Endothelial cell of umbilical vein (primary cell): ENCODE data around the gene TGFBR2. TPM values are rescaled to one million over a fixed set of nuclear protein-coding genes. Genes with fewer than 3 reads are reported as not detected.

Experiments used
- BruUV-seq: library from RNA; stranded (reverse); fragments of 400-500 nt; replicated peaks from 2 replicates; lab custom pipeline; 2021; lab: Mats Ljungman, UMichigan
- CTCF ChIA-PET: fragments of 300-600, 350-600 bp; sonication (Branson Sonifier 250); formaldehyde crosslinking; loops from one replicate; lab custom pipeline; 2021; ENCODE audit warnings: antibody characterized with exemption, inconsistent platforms; lab: Charles Lee
- POLR2A ChIA-PET: fragments of 300-600, 350-600 bp; sonication (Branson Sonifier 250); formaldehyde crosslinking; loops from one replicate; lab custom pipeline; 2021; ENCODE audit warnings: antibody characterized with exemption, inconsistent platforms; lab: Charles Lee
- DNase-seq: peaks from one replicate; pipeline ENCODE4 v3.0.0-alpha.2; 2011; ENCODE audit warnings: low read depth, low spot score
- FAIRE-seq: peaks from 2 replicates; lab custom pipeline; 2011; peaks lifted over from hg19 to GRCh38; lab: Jason Lieb, UNC
- H2AFZ ChIP-seq: 2 replicates; pipeline ENCODE4 v1.6.0; 2012; ENCODE audit warnings: low read depth, low read length, control low read depth, inconsistent platforms
- H3K27ac ChIP-seq: 2 replicates; pipeline ENCODE4 v1.5.1; 2011; ENCODE audit warnings: low read depth, mild to moderate bottlenecking, control low read depth, low read length, moderate library complexity; ENCODE audit not compliant: insufficient read depth
- H3K27me3 ChIP-seq, 2 experiments: 2 replicates each; pipeline versions ENCODE4 v1.6.0 to v1.6.1; 2011; ENCODE audit warnings: low read length in 2 of 2, mixed read lengths in 1 of 2; ENCODE audit not compliant: control insufficient read depth in 2 of 2, insufficient read depth in 2 of 2
- H3K36me3 ChIP-seq, 2 experiments: 2 replicates in 1 of 2; 3 replicates in 1 of 2; pipeline ENCODE4 v1.5.1; 2011; ENCODE audit warnings: low read length in 2 of 2, mild to moderate bottlenecking in 1 of 2, moderate library complexity in 1 of 2; ENCODE audit not compliant: control insufficient read depth in 2 of 2, insufficient read depth in 2 of 2; ENCODE audit errors: extremely low read depth in 1 of 2
- H3K4me1 ChIP-seq: 3 replicates; pipeline ENCODE4 v1.5.1; 2011; ENCODE audit warnings: mild to moderate bottlenecking, low read length; ENCODE audit not compliant: control insufficient read depth, insufficient read depth; ENCODE audit errors: extremely low read depth
- H3K4me2 ChIP-seq: 2 replicates; pipeline ENCODE4 v1.6.1; 2011; ENCODE audit warnings: low read length, control low read depth, mixed read lengths; ENCODE audit not compliant: insufficient read depth
- H3K4me3 ChIP-seq, 3 experiments: fragments of 200-600 bp in 1 of 3; sonication (generic), shearing (Covaris generic) in 1 of 3; replicated peaks in 1 of 3; 2 replicates each; pipeline ENCODE4 v1.5.1; 2011 to 2016; ENCODE audit warnings: control low read depth in 3 of 3, low read length in 3 of 3, mild to moderate bottlenecking in 2 of 3, inconsistent platforms in 1 of 3, low read depth in 1 of 3, moderate library complexity in 1 of 3; ENCODE audit not compliant: insufficient read depth in 1 of 3
- H3K79me2 ChIP-seq: 2 replicates; pipeline ENCODE4 v1.6.0; 2012; ENCODE audit warnings: low read length, inconsistent platforms; ENCODE audit not compliant: control insufficient read depth, insufficient read depth
- H3K9ac ChIP-seq: replicated peaks from 2 replicates; pipeline ENCODE3; 2011; ENCODE audit warnings: low read length, control low read depth; ENCODE audit not compliant: insufficient read depth; ENCODE audit errors: extremely low read depth
- H3K9me1 ChIP-seq: replicated peaks from 3 replicates; pipeline ENCODE4 v1.6.0; 2011; ENCODE audit warnings: mild to moderate bottlenecking, low read length; ENCODE audit not compliant: control insufficient read depth, insufficient read depth; ENCODE audit errors: extremely low read depth
- H3K9me3 ChIP-seq: replicated peaks from 2 replicates; pipeline ENCODE4 v1.5.1; 2012; ENCODE audit warnings: low read length, inconsistent platforms; ENCODE audit not compliant: control insufficient read depth, insufficient read depth
- H4K20me1 ChIP-seq: replicated peaks from 2 replicates; pipeline ENCODE3; 2011; ENCODE audit warnings: mild to moderate bottlenecking, low read length; ENCODE audit not compliant: control insufficient read depth, insufficient read depth; ENCODE audit errors: extremely low read depth
- CTCF ChIP-seq, 2 donors: IDR thresholded peaks; 1 replicate in 1 of 2; 2 replicates in 1 of 2; pipeline ENCODE4 v1.5.1; 2011; ENCODE audit warnings: low read length in 2 of 2, mild to moderate bottlenecking in 2 of 2, moderate library complexity in 2 of 2, control low read depth in 1 of 2, inconsistent platforms in 1 of 2, low read depth in 1 of 2; ENCODE audit not compliant: insufficient read depth in 1 of 2; ENCODE audit errors: extremely low read depth in 1 of 2
- EZH2 ChIP-seq: IDR thresholded peaks from 2 replicates; pipeline ENCODE4 v1.6.1; 2012; ENCODE audit warnings: borderline replicate concordance, low read depth, mild to moderate bottlenecking, moderate library complexity, low read length, inconsistent platforms; ENCODE audit not compliant: severe bottlenecking
- FOS ChIP-seq: IDR thresholded peaks from 2 replicates; pipeline ENCODE4 v1.6.1; 2011; ENCODE audit warnings: mild to moderate bottlenecking, low read length, moderate library complexity, borderline replicate concordance; ENCODE audit not compliant: insufficient read depth
- GATA2 ChIP-seq: IDR thresholded peaks from 2 replicates; pipeline ENCODE4 v1.7.0; 2011; ENCODE audit warnings: low read depth, mild to moderate bottlenecking, moderate library complexity, mixed read lengths, low read length; ENCODE audit not compliant: insufficient read length, insufficient read depth
- JUN ChIP-seq: IDR thresholded peaks from 2 replicates; pipeline ENCODE4 v1.6.1; 2011; ENCODE audit warnings: borderline replicate concordance, low read depth; ENCODE audit not compliant: insufficient read length, insufficient read depth
- MAX ChIP-seq: IDR thresholded peaks from 2 replicates; pipeline ENCODE4 v1.6.1; 2011; ENCODE audit not compliant: insufficient read depth, insufficient read length
- MYC ChIP-seq: IDR thresholded peaks from one replicate; pipeline ENCODE4 v1.6.1; 2011; ENCODE audit warnings: mild to moderate bottlenecking, low read depth, low read length
- POLR2A ChIP-seq: IDR thresholded peaks from 2 replicates; pipeline ENCODE4 v1.6.1; 2012; ENCODE audit warnings: low read depth, mild to moderate bottlenecking, control low read depth, low read length
- POLR2AphosphoS5 ChIP-seq: IDR thresholded peaks from 2 replicates; pipeline ENCODE4 v1.6.1; 2012; ENCODE audit warnings: low read depth, mild to moderate bottlenecking, control low read depth, low read length, moderate library complexity; ENCODE audit not compliant: insufficient read depth
- dilution Hi-C: fragments of 300-500 bp; cut with MboI; formaldehyde crosslinking; loops from one replicate; pipeline ENCODE4 v1.15.0; 2019; ENCODE audit warnings: low sequenced_read_pairs; ENCODE audit not compliant: extremely low pct_ligation_motif_present
- intact Hi-C: fragments of 100-400 bp; cut with micrococcal nuclease; formaldehyde crosslinking; loops from one replicate; pipeline ENCODE4 v1.10.0; 2022
- polyA plus RNA-seq, 4 experiments: library from polyadenylated mRNA; depleted of rRNA in 3 of 4; stranded (reverse) in 3 of 4; unstranded in 1 of 4; fragments of >200 nt; gene quantifications; 2 replicates each; pipeline versions ENCODE4 v1.2.1 to v1.2.3, GENCODE V29; 2011 to 2012; ENCODE audit warnings: missing spikeins in 1 of 4
- total RNA-seq: library from RNA; stranded (reverse); gene quantifications from 2 replicates; pipeline ENCODE4 v1.2.3, GENCODE V29; 2021

The TGFBR2 gene
- total and polyA plus RNA-seq, 2 donors (not counting 3 experiments of a cell fraction or from before 2014, with no cell fraction given): 227 to 250 TPM

GRCh38 chr3:30711867-30712266 lies 105.5 kb downstream of the TGFBR2 start:
- Histone ChIP-seq H3K4me3 (no peak overlapping the region), H3K27me3 (no peaks in the 10 kb centered on the region), H3K9me1 (no peaks in the 10 kb centered on the region), H3K79me2 (no peaks in the 10 kb centered on the region), H3K4me2 (no peak overlapping the region), H3K9ac (no peak overlapping the region), H4K20me1 (no peaks in the 10 kb centered on the region), H3K4me1 (peaks cover 21% of the 10 kb centered on the region), H3K27ac (no peak overlapping the region), H3K36me3 (no peaks in the 10 kb centered on the region), H3K9me3 (no peaks in the 10 kb centered on the region), H2AFZ (no peak overlapping the region)
- dilution Hi-C loops (no loop called here), intact Hi-C loops (no loop called here)
- no TSS peak for BruUV-seq
- DNase-seq (no peak), FAIRE-seq (no peak)
- no peak for TF ChIP-seq EZH2
- no peak for TF ChIP-seq GATA2
- TF ChIP-seq POLR2A: no peak
- TF ChIP-seq MAX: no peak
- TF ChIP-seq MYC: no peak
- TF ChIP-seq CTCF (IDR thresholded peaks at IDR 0.05; ENCODE audit: extremely low read depth in 1 of 2, insufficient read depth in 1 of 2, low read depth in 1 of 2, low read length in 2 of 2): no peak
- TF ChIP-seq JUN: no peak
- TF ChIP-seq FOS: no peak
- no peak for TF ChIP-seq POLR2AphosphoS5
- ChIA-PET POLR2A (no interaction called here), CTCF (interaction anchor here (1.5 kb wide), 1 partner anchor 669 kb away, joined by 7 read pairs; no protein-coding TSS in a partner anchor)
